ENCODE results near the gene TPST2.

- TF ChIP-seq POLR2A (IDR thresholded peaks at IDR 0.05; ENCODE audit: low read length) (no peak), GATA1 (IDR thresholded peaks at IDR 0.05; ENCODE audit: low read depth, low read length) (no peak)
These were observed 54.9 kb downstream of the TPST2 start for GRCh38 chr22:26534874-26535602.
